Choroid plexus epithelial cell (primary cell): ENCODE measurements around the gene PRKAR2B.

Experiments
- DNase-seq: peaks from one replicate; pipeline ENCODE4 v3.0.0-alpha.2; 2010; ENCODE audit warnings: low read depth
- H3K4me3 ChIP-seq: 2 replicates; pipeline ENCODE4 v1.5.1; 2011; ENCODE audit warnings: low read depth, mild to moderate bottlenecking, control low read depth, low read length, moderate library complexity
- CTCF ChIP-seq: conservative IDR thresholded peaks from 2 replicates; pipeline ENCODE4 v1.5.1; 2011; ENCODE audit warnings: low read depth, mild to moderate bottlenecking, control low read depth, inconsistent platforms, low read length, moderate library complexity

PRKAR2B gene

GRCh38 chr7:107043491-107043890 lies 1.0 kb upstream of the PRKAR2B start:
- DNase-seq: no peak
- no peak overlapping the region for H3K4me3 ChIP-seq
- TF ChIP-seq CTCF: no peak

GRCh38 chr7:107043921-107044346 lies 571 bp upstream of the PRKAR2B start:
- H3K4me3 ChIP-seq: peak overlapping the region; percentile 69
- TF ChIP-seq CTCF: no peak
- peak; percentile 3 for DNase-seq

GRCh38 chr7:107045195-107045960 lies 873 bp downstream of the PRKAR2B start:
- DNase-seq: no peak
- H3K4me3 ChIP-seq: peak overlapping the region; percentile 69
- TF ChIP-seq CTCF: no peak

GRCh38 chr7:107045980-107046379 lies 1.5 kb downstream of the PRKAR2B start:
- no peak for TF ChIP-seq CTCF
- peak overlapping the region; percentile 18 for H3K4me3 ChIP-seq
- peak; percentile 63 for DNase-seq

GRCh38 chr7:107046491-107047259 lies 2.2 kb downstream of the PRKAR2B start:
- no peak overlapping the region for H3K4me3 ChIP-seq
- no peak for DNase-seq
- no peak for TF ChIP-seq CTCF

GRCh38 chr7:107047902-107048782 lies 3.6 kb downstream of the PRKAR2B start:
- peak; percentile 51 for DNase-seq
- no peak for TF ChIP-seq CTCF
- no peak overlapping the region for H3K4me3 ChIP-seq
